ENCODE results near the gene PTPRR. TPM values are rescaled to one million over a fixed set of nuclear protein-coding genes. Genes with fewer than 3 reads are reported as not detected.

The PTPRR gene
- total RNA-seq, 2 donors from 2014 or later = 21.8 to 43.8 TPM

DNA sequence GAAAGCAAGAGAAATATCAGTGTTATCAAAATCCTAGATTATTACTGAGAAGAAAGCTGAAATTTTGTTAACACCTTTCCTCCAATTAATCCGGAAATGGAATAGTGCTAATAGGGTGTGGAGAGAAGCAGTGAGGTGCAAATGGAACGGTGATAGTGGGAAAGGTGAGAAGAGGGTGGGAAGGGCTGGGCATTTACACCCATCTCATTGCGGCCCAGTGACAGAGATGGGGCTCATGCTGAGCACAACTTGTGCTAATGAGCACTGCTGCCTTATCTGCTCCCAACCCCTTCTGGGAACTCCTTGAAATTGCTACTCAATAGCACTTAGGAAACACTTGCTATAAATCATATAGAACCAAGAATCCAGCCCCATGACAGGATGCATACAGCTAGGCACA lies 94.4 kb downstream of the PTPRR start:
- Histone ChIP-seq H3K9ac (ENCODE audit: low read depth in 2 of 2, low read length in 2 of 2) (no peak overlapping the region), H3K4me3 (no peak overlapping the region), H3K27me3 (no peaks in the 10 kb centered on the region), H3K36me3 (no peaks in the 10 kb centered on the region), H3K27ac (no peak overlapping the region), H3K9me3 (no peaks in the 10 kb centered on the region), H3K4me1 (no peaks in the 10 kb centered on the region)
- TF ChIP-seq, protein P1, sequence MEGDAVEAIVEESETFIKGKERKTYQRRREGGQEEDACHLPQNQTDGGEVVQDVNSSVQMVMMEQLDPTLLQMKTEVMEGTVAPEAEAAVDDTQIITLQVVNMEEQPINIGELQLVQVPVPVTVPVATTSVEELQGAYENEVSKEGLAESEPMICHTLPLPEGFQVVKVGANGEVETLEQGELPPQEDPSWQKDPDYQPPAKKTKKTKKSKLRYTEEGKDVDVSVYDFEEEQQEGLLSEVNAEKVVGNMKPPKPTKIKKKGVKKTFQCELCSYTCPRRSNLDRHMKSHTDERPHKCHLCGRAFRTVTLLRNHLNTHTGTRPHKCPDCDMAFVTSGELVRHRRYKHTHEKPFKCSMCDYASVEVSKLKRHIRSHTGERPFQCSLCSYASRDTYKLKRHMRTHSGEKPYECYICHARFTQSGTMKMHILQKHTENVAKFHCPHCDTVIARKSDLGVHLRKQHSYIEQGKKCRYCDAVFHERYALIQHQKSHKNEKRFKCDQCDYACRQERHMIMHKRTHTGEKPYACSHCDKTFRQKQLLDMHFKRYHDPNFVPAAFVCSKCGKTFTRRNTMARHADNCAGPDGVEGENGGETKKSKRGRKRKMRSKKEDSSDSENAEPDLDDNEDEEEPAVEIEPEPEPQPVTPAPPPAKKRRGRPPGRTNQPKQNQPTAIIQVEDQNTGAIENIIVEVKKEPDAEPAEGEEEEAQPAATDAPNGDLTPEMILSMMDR (IDR thresholded peaks at IDR 0.05) = no peak
- no peak for DNase-seq
- intact Hi-C loops (cut with DNase I) = no loop called here

DNA sequence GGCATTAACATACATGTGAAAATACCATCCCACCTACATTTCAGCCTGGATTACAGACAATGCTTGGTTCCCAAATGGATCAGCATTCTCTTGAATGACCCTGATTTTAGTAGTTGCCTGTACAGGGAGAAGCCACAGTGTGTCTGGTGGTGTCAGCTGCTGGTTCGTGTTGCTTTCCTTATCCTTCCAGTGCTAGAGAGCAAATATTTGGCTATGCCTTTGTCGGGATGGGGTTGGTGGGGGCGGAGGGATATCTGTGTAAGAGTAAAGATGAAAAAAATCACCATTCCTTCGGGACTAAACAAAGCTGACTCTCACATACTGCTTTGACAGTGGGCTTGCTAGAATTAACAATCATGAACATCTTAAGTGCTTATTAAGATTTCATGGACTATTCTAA lies 96.0 kb downstream of the PTPRR start:
- Histone ChIP-seq H3K9ac (ENCODE audit: low read depth in 2 of 2, low read length in 2 of 2) (no peak overlapping the region), H3K27me3 (no peaks in the 10 kb centered on the region), H3K36me3 (no peaks in the 10 kb centered on the region), H3K27ac (no peak overlapping the region), H3K4me3 (no peak overlapping the region), H3K9me3 (no peaks in the 10 kb centered on the region), H3K4me1 (no peaks in the 10 kb centered on the region)
- DNase-seq = no peak
- intact Hi-C loops (cut with DNase I) = no loop called here
- TF ChIP-seq, protein P1 (IDR thresholded peaks at IDR 0.05) = no peak

DNA sequence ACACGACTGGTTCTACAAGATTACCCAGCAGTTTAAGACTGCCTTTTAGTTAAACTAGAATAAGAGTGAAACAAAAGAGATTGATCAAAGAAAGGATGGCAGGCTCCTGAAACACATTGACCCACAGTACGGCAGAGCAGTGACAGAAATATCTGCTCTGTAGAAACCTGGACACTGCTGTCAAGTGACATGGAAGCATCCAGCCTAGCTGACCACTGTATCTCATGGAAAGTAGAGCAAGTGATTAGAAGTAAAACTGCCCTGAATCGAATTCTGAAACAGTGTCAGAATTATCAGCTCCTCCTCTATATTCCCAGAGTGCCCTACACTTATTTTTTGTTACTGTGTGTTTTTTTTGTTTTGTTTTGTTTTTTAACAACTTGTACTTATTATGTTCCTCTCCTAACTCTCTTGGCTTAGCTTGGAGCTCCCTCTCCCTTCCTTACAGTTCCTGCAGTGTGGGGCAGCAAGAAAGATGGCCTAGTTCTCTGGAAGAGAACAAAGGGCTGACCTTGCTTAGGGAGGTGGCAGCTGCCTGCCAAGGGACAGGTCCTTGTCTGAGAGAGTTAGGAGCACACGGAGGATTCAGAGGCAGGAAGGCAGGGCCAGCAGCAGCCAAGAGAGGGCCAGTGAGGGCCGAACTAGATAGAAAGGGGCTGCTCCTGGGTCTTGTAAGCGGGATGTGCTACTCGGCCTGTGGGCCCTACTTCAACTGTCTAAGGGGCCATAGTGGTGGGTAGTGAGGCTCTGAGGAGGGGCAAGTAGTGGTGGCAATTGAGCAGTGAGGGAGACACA lies 97.2 kb downstream of the PTPRR start:
- no peaks in the 10 kb centered on the region for H3K27me3 ChIP-seq
- H3K4me1 ChIP-seq = no peaks in the 10 kb centered on the region
- TF ChIP-seq, protein P1 (IDR thresholded peaks at IDR 0.05) = no peak
- H3K36me3 ChIP-seq = no peaks in the 10 kb centered on the region
- intact Hi-C loops (cut with DNase I) = no loop called here
- no peak overlapping the region for H3K4me3 ChIP-seq
- H3K9ac ChIP-seq (ENCODE audit: low read depth in 2 of 2, low read length in 2 of 2) = no peak overlapping the region
- H3K9me3 ChIP-seq = no peaks in the 10 kb centered on the region
- no peak for DNase-seq
- no peak overlapping the region for H3K27ac ChIP-seq

DNA sequence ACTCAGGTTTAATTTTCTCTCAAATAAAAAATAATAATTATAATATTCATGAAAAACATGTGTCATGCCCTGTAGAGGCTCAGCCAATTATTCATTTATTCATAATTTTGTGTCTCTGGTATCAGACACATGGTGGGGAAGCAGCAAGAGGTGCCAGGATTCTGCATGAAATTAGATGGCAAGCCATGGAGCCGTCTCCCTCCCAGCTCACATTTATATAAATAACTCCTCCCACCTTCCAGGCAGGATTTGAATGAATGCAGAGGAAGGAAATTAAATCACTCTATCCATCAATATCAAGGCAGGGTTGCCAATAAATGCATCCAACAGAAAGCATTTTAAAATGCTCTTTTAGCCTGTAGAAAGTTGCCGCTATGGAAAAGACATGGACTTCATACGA lies 98.1 kb downstream of the PTPRR start:
- Histone ChIP-seq H3K27me3 (no peaks in the 10 kb centered on the region), H3K9me3 (no peaks in the 10 kb centered on the region), H3K36me3 (no peaks in the 10 kb centered on the region), H3K9ac (ENCODE audit: low read depth in 2 of 2, low read length in 2 of 2) (no peak overlapping the region), H3K4me3 (no peak overlapping the region), H3K4me1 (no peaks in the 10 kb centered on the region), H3K27ac (no peak overlapping the region)
- TF ChIP-seq, protein P1 (IDR thresholded peaks at IDR 0.05) = no peak
- intact Hi-C loops (cut with DNase I) = no loop called here
- no peak for DNase-seq

DNA sequence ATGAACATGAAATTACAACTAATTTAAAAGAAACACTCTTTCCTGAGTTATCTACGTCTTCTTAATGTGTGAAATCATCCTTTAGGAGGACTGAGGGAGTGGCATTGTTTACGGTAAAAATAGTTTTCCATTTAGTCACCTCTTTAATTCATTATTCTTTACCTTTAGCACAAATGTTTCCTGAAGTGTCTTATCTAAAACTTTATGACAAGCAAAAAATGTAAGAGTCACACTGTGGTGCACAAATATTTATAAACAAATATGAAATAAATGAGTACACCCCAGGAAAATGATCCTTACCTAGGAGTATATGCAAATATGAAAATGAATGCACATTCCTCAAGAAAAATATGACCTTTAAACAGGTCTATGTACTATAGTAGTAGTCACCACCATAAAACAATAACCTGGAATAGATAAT lies 104.6 kb downstream of the PTPRR start:
- TF ChIP-seq, protein P1 (IDR thresholded peaks at IDR 0.05) = no peak
- no peaks in the 10 kb centered on the region for H3K9me3 ChIP-seq
- H3K4me3 ChIP-seq = no peak overlapping the region
- no peak for DNase-seq
- H3K27ac ChIP-seq = peak overlapping the region; percentile 60
- no peak overlapping the region for H3K9ac ChIP-seq (ENCODE audit: low read depth in 2 of 2, low read length in 2 of 2)
- no peaks in the 10 kb centered on the region for H3K27me3 ChIP-seq
- H3K36me3 ChIP-seq = no peaks in the 10 kb centered on the region
- intact Hi-C loops (cut with DNase I) = no loop called here
- H3K4me1 ChIP-seq = no peaks in the 10 kb centered on the region

Data from colonic mucosa (tissue), 4 donors.